Karpas-422 (cell line): ENCODE measurements around the gene PITRM1. TPM values are rescaled to one million over a fixed set of nuclear protein-coding genes. Genes with fewer than 3 reads are reported as not detected.

ENCODE experiments used
- DNase-seq: peaks from one replicate; pipeline ENCODE4 v3.0.0-alpha.2; 2015
- H2AFZ ChIP-seq: fragments of 200-600 bp; sonication (generic); 2 replicates; pipeline ENCODE4 v1.6.1; 2014; ENCODE audit warnings: antibody characterized with exemption, low read length, mixed read lengths
- H3K27ac ChIP-seq: fragments of 200-600 bp; sonication (generic); 2 replicates; pipeline ENCODE4 v1.5.1; 2014; ENCODE audit warnings: mild to moderate bottlenecking, low read length, moderate library complexity
- H3K27me3 ChIP-seq: fragments of 200-600 bp; sonication (generic); 2 replicates; pipeline ENCODE4 v1.6.1; 2014; ENCODE audit warnings: low read length, mixed read lengths
- H3K36me3 ChIP-seq: fragments of 200-600 bp; sonication (generic); 2 replicates; pipeline ENCODE4 v1.6.1; 2014; ENCODE audit warnings: low read length, mixed read lengths; ENCODE audit not compliant: insufficient read depth
- H3K4me1 ChIP-seq: fragments of 200-600 bp; sonication (generic); 2 replicates; pipeline ENCODE4 v1.6.1; 2014; ENCODE audit warnings: mild to moderate bottlenecking, low read length, mixed read lengths
- H3K4me2 ChIP-seq: fragments of 200-600 bp; sonication (generic); 2 replicates; pipeline ENCODE4 v1.6.1; 2014; ENCODE audit warnings: low read length, low read depth, mild to moderate bottlenecking; ENCODE audit not compliant: poor library complexity, severe bottlenecking
- H3K4me3 ChIP-seq: fragments of 200-600 bp; sonication (generic); 2 replicates; pipeline ENCODE4 v1.5.1; 2014; ENCODE audit warnings: mild to moderate bottlenecking, antibody characterized with exemption, low read length, mixed read lengths
- H3K79me2 ChIP-seq: fragments of 200-600 bp; sonication (generic); 2 replicates; pipeline ENCODE4 v1.6.1; 2014; ENCODE audit warnings: mild to moderate bottlenecking, low read length, mixed read lengths
- H3K9ac ChIP-seq: fragments of 200-600 bp; sonication (generic); 2 replicates; pipeline ENCODE4 v1.6.0; 2014; ENCODE audit warnings: low read length
- H3K9me2 ChIP-seq: fragments of 200-600 bp; sonication (generic), shearing (Covaris generic); replicated peaks from 2 replicates; pipeline ENCODE4 v1.6.0; 2014; ENCODE audit warnings: mild to moderate bottlenecking, low read length, moderate library complexity; ENCODE audit not compliant: insufficient read depth
- H3K9me3 ChIP-seq: fragments of 300-700, 200-600 bp; sonication (generic); 2 replicates; pipeline ENCODE4 v1.6.1; 2014; ENCODE audit warnings: low read length, mixed read lengths
- H4K20me1 ChIP-seq: fragments of 200-600 bp; sonication (generic); 2 replicates; pipeline ENCODE4 v1.6.1; 2014; ENCODE audit warnings: mild to moderate bottlenecking, antibody characterized with exemption, low read length, low read depth; ENCODE audit not compliant: insufficient read depth
- total RNA-seq: library from RNA; depleted of rRNA; stranded (reverse); fragments of >200 nt; shearing (Covaris generic); gene quantifications from 2 replicates; pipeline ENCODE4 v1.2.3, GENCODE V29; 2014; ENCODE audit warnings: low replicate concordance

Gene PITRM1
- total RNA-seq, 1 experiment from 2014 or later = 29.5 TPM

DNA sequence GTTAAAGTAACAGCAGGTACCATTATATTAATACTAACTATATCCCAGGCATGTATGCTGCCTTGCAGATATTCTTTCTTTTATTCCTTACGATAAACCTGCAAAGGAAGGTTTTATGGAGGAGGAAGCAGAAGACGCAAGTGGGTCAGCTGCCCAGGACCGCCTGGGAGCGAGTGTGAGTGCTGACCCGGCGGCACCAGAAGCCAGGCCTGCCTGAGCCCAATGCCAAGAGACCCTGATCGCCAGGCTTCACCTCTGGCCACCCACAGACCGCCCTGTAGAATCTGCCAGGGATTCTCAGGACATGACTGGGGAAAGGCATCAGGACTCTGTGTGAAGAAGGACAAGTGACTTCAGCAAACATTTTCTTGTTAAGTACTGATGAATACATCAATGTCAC, 26.3 kb downstream of the PITRM1 start:
- no peaks in the 10 kb centered on the region for H3K9me2 ChIP-seq
- H3K9ac ChIP-seq = no peak overlapping the region
- H3K36me3 ChIP-seq = peaks cover 16% of the 10 kb centered on the region
- H3K27me3 ChIP-seq = no peaks in the 10 kb centered on the region
- no peaks in the 10 kb centered on the region for H3K4me1 ChIP-seq
- no peak overlapping the region for H3K27ac ChIP-seq
- H3K4me3 ChIP-seq = no peak overlapping the region
- no peaks in the 10 kb centered on the region for H3K79me2 ChIP-seq
- no peaks in the 10 kb centered on the region for H4K20me1 ChIP-seq
- H3K9me3 ChIP-seq = no peaks in the 10 kb centered on the region
- DNase-seq = no peak
- no peak overlapping the region for H2AFZ ChIP-seq
- H3K4me2 ChIP-seq = no peak overlapping the region

DNA sequence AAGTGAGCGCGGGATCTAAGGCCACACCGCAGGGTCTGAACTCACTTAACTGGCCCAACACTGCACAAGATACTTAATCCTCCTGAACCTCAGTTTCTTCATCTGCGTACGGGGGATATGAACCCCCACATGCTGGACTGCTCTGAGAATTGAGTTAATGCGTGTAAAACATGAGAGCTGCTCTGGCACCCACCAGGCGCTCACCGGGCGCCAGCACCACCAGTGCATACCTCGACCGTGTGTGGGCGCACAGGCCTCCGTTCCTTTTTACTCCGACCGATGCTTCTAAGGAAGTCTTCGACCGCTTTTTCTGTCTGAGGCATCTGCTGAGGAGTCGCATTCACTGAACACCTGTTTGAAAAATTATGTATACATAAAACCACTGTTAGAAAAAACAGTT, 27.2 kb downstream of the PITRM1 start:
- peaks cover 25% of the 10 kb centered on the region for H3K36me3 ChIP-seq
- no peaks in the 10 kb centered on the region for H3K9me3 ChIP-seq
- H2AFZ ChIP-seq = no peak overlapping the region
- H3K4me2 ChIP-seq = no peak overlapping the region
- no peak overlapping the region for H3K4me3 ChIP-seq
- H3K9me2 ChIP-seq = no peaks in the 10 kb centered on the region
- H3K9ac ChIP-seq = no peak overlapping the region
- DNase-seq = no peak
- no peaks in the 10 kb centered on the region for H3K79me2 ChIP-seq
- H3K4me1 ChIP-seq = no peaks in the 10 kb centered on the region
- no peaks in the 10 kb centered on the region for H3K27me3 ChIP-seq
- H4K20me1 ChIP-seq = 0 out of 2 replicates have a peak, but pooled peaks cover under 1% of the 10 kb centered on the region
- H3K27ac ChIP-seq = no peak overlapping the region

DNA sequence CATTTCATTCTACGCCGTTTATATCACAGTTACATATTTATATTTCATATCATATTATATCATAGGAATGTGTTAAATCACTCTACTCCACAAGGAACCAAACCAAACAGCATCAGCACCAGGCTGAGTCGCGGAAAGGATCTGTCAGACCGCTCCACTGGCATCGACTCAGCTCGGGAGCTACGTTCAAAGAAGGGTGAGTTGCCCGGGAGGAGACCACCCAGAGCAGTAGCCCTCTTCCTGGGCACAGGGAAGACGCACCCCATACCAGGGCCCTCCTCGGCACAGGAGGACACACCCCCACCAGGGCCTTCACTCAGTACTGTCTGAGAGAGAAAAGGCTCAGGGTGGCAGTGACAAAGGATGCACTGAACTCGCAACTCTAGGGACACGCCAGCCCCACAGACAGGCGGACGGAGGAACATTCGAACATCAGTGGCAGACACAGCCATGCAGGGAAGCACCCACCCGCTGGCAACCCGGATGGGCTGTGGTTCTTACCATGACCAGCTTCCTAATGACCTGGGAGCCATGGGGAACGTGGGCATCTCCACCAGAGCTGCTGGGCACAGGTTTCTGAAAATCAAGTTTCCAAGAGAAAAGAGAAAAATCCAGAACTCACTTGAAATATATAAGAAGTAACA, 28.7 kb downstream of the PITRM1 start:
- Histone ChIP-seq H3K27ac (no peak overlapping the region), H3K9ac (no peak overlapping the region), H3K9me3 (no peaks in the 10 kb centered on the region), H2AFZ (no peak overlapping the region), H3K4me2 (no peak overlapping the region), H3K79me2 (no peaks in the 10 kb centered on the region), H3K27me3 (no peaks in the 10 kb centered on the region), H3K4me1 (no peaks in the 10 kb centered on the region), H3K36me3 (peaks cover 37% of the 10 kb centered on the region), H3K4me3 (no peak overlapping the region), H4K20me1 (0 out of 2 replicates have a peak, but pooled peaks cover 4% of the 10 kb centered on the region), H3K9me2 (no peaks in the 10 kb centered on the region)
- DNase-seq = no peak

DNA sequence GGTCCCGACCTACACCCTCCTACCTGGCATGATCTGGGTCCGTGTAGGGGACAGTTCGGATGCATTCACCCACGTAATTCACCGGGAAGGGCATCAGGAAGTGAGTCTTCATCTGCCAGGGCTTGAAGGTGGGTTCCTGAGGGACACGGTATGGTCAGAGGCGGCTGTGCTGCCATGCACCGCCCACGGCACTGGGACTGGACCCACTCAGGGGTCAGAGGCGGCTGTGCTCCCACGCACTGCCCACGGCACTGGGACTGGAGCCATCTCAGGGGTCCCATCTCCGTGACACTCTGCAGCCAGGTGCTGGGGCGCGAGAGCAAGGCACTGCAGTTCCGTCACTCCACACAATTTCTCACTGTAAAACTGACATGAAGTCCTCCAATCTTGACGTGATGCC, 29.2 kb downstream of the PITRM1 start:
- Histone ChIP-seq H4K20me1 (peaks cover 4% of the 10 kb centered on the region; the same call in 1 of the 2 replicates), H3K27ac (no peak overlapping the region)

DNA sequence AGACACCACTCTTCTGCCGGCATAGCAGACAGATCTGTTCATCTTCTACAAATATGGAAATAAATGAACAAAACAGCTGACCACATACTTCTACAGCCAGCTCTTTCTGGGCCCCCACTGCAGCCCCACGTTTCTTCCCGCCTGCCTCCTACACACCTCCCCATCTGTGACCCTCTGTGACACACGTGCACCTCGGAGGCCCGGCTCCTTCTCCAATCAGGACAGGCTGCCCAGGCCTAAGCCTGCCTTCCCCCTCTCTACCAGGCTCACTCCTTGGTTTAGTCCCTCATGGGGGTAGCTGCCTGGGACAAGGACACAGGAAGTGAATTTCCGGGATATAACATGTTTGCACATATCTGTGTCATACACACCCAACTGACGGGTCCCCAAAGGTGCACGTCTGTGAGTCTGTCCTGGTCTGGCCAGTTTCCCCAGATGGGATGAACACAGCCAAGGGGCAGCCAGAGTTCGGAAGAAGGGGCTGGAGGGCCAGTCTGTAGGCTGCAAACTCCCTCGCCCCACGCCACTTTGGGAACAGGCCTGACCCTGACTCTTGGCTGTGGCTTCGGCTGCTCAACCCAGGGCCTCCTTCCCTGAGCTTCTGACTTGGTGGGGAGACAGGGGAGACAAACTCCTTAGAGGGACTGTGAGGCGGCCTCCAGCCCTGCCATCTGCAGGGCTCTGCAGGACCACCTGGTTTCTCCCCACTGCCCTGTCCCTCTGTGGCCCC, 30.3 kb downstream of the PITRM1 start:
- no peaks in the 10 kb centered on the region for H3K4me1 ChIP-seq
- H3K36me3 ChIP-seq = peaks cover 53% of the 10 kb centered on the region
- H2AFZ ChIP-seq = no peak overlapping the region
- H3K27ac ChIP-seq = no peak overlapping the region
- H3K9me2 ChIP-seq = no peaks in the 10 kb centered on the region
- no peak for DNase-seq
- peaks cover 4% of the 10 kb centered on the region; the same call in 1 of the 2 replicates for H4K20me1 ChIP-seq
- no peak overlapping the region for H3K9ac ChIP-seq
- no peaks in the 10 kb centered on the region for H3K79me2 ChIP-seq
- no peaks in the 10 kb centered on the region for H3K9me3 ChIP-seq
- no peak overlapping the region for H3K4me2 ChIP-seq
- no peak overlapping the region for H3K4me3 ChIP-seq
- H3K27me3 ChIP-seq = no peaks in the 10 kb centered on the region

More for the DNA sequence above, 29.2 kb downstream of the PITRM1 start:
- Histone ChIP-seq H3K27me3 (no peaks in the 10 kb centered on the region), H3K9me3 (no peaks in the 10 kb centered on the region), H3K4me3 (no peak overlapping the region), H3K79me2 (no peaks in the 10 kb centered on the region), H2AFZ (no peak overlapping the region), H3K9ac (no peak overlapping the region), H3K4me2 (no peak overlapping the region), H3K4me1 (no peaks in the 10 kb centered on the region), H3K9me2 (no peaks in the 10 kb centered on the region), H3K36me3 (peaks cover 43% of the 10 kb centered on the region)
- no peak for DNase-seq

DNA sequence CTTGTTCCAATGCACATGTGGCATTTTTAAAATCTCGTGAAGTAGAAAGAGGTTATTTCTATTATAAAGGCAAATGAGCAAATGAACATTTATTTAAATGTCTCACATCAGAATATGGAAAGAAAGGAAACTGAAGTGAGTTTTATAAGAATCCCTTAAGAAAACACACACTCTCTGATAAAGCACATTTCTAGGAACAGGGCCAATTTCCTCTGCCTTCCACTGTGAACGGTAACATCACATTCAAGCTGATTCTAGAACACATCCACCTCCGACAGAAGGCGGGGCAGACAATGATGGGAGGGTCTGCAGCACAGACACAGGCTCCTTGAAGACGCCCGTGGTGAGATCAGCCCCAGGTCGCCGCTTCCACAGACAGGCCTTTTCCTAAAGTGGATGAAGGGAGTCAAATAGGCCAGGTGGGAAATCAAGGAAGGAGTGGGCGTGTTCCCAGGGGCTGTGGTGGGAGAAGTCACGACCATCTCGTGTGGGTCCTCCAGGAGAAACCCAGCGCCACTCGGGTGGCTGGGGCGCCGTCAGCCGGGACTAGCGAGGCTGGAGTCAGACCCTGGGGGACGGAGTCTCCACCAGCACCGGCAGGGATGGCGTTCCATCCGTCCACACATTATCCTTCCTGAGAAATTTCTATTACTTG, 31.1 kb downstream of the PITRM1 start:
- H2AFZ ChIP-seq = no peak overlapping the region
- H3K9me2 ChIP-seq = no peaks in the 10 kb centered on the region
- H3K79me2 ChIP-seq = no peaks in the 10 kb centered on the region
- H3K9me3 ChIP-seq = no peaks in the 10 kb centered on the region
- no peak overlapping the region for H3K4me3 ChIP-seq
- H3K4me1 ChIP-seq = no peaks in the 10 kb centered on the region
- peaks cover 56% of the 10 kb centered on the region for H3K36me3 ChIP-seq
- H3K27ac ChIP-seq = no peak overlapping the region
- no peak overlapping the region for H3K9ac ChIP-seq
- no peak overlapping the region for H3K4me2 ChIP-seq
- H3K27me3 ChIP-seq = no peaks in the 10 kb centered on the region
- H4K20me1 ChIP-seq = peaks cover 4% of the 10 kb centered on the region; the same call in 1 of the 2 replicates
- DNase-seq = no peak

DNA sequence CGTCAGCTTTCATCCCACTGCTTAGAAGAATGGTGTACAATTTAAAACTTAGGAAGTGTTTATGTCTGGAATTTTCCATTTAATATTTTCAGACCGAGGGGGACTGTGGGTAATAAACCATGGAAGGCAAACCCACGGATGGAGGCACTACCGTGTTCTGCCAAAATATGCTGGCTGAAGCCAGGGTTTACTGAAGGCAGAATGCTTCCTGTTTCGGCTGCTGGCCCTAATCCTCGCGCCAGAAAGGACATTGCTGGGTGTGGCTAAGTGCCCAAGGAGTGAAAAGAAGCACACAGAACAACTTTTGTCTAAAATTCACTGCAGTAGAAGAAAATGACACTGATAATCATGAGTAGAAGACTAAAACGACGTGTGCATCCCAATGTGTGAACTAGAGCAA, 32.3 kb downstream of the PITRM1 start:
- no peak overlapping the region for H3K4me2 ChIP-seq
- no peak for DNase-seq
- H3K9me2 ChIP-seq = no peaks in the 10 kb centered on the region
- no peak overlapping the region for H3K27ac ChIP-seq
- no peaks in the 10 kb centered on the region for H3K4me1 ChIP-seq
- no peak overlapping the region for H3K9ac ChIP-seq
- no peak overlapping the region for H3K4me3 ChIP-seq
- H3K9me3 ChIP-seq = no peaks in the 10 kb centered on the region
- H2AFZ ChIP-seq = no peak overlapping the region
- peaks cover 4% of the 10 kb centered on the region; the same call in 1 of the 2 replicates for H4K20me1 ChIP-seq
- H3K79me2 ChIP-seq = no peaks in the 10 kb centered on the region
- no peaks in the 10 kb centered on the region for H3K27me3 ChIP-seq
- H3K36me3 ChIP-seq = peaks cover 65% of the 10 kb centered on the region

DNA sequence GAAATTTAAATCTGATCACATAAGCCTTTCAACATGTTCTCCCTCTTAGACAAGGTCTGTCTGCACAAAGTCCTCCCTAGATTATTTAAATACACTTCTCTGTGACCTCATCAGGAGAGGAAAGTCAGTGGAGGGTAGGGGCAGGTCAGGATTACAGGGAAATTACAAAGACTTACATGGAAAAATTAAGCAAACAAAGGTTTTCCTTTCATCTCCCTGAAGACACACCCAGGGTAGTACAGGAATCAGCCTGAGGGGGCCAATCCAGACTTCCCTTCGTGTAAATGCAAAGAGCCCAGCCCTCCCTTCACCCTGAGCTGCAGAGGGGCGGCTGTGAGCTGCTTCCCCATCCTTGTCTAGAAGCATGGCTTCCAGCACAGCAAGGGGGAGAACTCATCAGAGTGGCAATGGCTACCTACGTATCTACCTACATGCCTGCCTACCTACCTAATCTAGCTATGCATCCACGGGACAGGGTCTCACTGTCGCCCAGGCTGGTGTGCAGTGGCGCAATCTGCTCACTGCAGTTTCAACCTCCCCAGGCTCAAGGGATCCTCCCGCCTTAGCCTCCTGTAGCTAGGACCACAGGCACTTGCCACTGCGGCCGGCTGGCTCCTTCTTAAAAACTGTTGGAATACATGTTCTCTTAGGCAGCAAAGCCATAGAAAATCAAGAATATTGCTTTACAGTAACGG, 33.2 kb downstream of the PITRM1 start:
- H3K9me3 ChIP-seq = no peaks in the 10 kb centered on the region
- no peak overlapping the region for H3K27ac ChIP-seq
- H3K79me2 ChIP-seq = no peaks in the 10 kb centered on the region
- no peak overlapping the region for H3K4me2 ChIP-seq
- no peak overlapping the region for H2AFZ ChIP-seq
- peaks cover 70% of the 10 kb centered on the region for H3K36me3 ChIP-seq
- no peak overlapping the region for H3K4me3 ChIP-seq
- H4K20me1 ChIP-seq = peaks cover 4% of the 10 kb centered on the region; the same call in 1 of the 2 replicates
- H3K9me2 ChIP-seq = no peaks in the 10 kb centered on the region
- H3K27me3 ChIP-seq = no peaks in the 10 kb centered on the region
- H3K9ac ChIP-seq = no peak overlapping the region
- H3K4me1 ChIP-seq = no peaks in the 10 kb centered on the region
- DNase-seq = no peak
